GM12865 (cell line): ENCODE measurements around the gene TBC1D3B.

ENCODE experiments used
- DNase-seq: peaks from one replicate; pipeline ENCODE4 v3.0.0; 2010; ENCODE audit warnings: low read depth
- H3K4me3 ChIP-seq: 2 replicates; pipeline ENCODE4 v1.5.1; 2011; ENCODE audit warnings: mild to moderate bottlenecking, low read depth, low read length, control low read depth
- TF ChIP-seq, protein P1 (sequence below): IDR thresholded peaks from 2 replicates; pipeline ENCODE4 v1.5.1; 2011; ENCODE audit warnings: low read length, control low read depth, low read depth, inconsistent platforms; ENCODE audit not compliant: insufficient read depth; ENCODE audit errors: missing control alignments

The TBC1D3B gene

DNA sequence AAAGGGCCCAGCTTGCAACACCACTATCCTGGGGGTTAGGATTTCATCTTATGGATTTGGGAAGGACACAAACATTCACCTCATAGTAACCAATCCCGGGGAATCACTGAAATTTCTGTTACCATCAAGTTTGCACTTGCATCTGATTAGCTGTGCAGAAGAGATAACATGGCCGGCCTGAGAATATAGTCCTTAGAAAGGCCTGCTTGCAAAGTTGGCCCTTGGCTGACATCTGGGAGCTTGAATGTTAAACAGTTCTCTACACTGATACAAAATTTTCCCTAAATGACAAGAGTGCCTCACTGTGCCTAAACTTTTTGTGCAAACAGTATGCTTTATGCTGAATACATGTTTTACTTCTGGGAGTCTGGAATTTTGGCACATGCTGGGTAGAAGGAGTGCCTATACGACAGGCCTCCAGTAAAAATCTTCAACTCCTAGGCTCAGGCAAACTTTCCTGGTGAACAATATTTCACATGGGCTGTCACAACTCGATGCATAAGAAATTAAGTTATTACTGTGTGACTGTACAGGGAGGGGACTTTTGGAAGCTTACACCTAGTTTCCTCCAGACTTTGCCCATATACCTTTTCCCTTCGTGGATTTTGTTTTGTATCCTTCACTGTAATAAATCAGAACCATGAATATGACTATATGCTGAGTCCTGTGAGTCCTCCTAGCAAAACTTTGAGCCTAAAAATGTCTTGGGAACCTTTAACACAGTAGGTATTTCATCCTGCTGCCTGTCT is 31.3 kb downstream of the TBC1D3B start:
- H3K4me3 ChIP-seq: no peak overlapping the region
- no peak for DNase-seq
- TF ChIP-seq, protein P1, sequence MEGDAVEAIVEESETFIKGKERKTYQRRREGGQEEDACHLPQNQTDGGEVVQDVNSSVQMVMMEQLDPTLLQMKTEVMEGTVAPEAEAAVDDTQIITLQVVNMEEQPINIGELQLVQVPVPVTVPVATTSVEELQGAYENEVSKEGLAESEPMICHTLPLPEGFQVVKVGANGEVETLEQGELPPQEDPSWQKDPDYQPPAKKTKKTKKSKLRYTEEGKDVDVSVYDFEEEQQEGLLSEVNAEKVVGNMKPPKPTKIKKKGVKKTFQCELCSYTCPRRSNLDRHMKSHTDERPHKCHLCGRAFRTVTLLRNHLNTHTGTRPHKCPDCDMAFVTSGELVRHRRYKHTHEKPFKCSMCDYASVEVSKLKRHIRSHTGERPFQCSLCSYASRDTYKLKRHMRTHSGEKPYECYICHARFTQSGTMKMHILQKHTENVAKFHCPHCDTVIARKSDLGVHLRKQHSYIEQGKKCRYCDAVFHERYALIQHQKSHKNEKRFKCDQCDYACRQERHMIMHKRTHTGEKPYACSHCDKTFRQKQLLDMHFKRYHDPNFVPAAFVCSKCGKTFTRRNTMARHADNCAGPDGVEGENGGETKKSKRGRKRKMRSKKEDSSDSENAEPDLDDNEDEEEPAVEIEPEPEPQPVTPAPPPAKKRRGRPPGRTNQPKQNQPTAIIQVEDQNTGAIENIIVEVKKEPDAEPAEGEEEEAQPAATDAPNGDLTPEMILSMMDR: no peak

DNA sequence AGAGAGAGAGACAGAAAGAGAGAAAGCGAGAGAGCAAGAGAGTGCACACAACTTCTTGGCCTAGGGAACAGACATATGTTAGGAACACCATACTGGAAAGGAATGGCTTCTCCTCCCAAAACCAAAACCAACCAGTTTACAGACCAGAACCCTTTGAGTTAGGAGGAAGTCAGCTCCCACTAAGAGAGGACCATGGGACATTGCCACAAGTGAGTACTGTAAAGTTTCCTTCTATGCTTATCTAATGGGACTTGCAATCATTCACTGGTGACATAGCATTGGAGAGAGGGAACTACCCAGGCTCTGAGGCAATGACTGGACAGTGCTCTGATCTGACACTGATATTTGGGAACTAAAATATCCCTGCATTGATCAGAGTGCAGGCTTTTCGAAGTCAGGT is 32.4 kb downstream of the TBC1D3B start:
- H3K4me3 ChIP-seq: no peak overlapping the region
- DNase-seq: no peak
- TF ChIP-seq, protein P1: no peak

DNA sequence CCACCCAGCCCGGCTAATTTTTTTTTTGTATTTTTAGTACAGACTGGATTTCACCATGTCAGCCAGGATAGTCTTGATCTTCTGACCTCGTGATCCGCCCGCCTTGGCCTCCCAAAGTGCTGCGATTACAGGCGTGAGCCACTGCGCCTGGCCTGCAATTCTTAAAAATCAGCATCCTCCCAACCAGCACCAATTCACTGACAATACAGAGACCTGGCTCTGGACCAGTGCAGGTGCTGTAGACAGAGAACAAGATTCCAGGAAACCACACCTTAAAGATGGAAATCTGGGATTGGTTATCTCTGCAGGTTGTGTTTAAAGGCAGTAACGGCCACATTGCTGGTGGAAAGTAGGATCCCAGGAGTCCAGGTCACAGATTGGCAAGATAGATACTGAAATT is 33.6 kb downstream of the TBC1D3B start:
- H3K4me3 ChIP-seq: no peak overlapping the region
- TF ChIP-seq, protein P1: no peak
- DNase-seq: no peak

DNA sequence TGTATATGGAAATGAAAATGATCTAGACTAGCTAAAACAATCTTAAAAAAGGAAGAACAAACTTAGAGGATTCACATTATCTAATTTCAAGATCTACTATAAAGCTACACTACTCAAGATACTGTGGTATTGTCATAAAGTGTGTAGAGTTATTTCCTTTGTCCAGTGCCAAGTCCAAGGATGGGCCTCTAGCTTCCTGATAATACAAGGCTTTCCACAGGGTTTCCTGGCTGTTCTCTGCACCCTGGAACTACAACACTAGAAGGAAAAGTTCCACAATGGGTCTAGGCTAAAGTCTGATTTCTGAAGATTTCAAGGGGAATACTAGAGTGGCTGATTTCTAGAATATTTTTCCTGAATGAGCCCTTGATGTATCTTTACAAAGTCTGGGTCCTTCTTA is 34.2 kb downstream of the TBC1D3B start:
- TF ChIP-seq, protein P1: no peak
- no peak for DNase-seq
- no peak overlapping the region for H3K4me3 ChIP-seq

DNA sequence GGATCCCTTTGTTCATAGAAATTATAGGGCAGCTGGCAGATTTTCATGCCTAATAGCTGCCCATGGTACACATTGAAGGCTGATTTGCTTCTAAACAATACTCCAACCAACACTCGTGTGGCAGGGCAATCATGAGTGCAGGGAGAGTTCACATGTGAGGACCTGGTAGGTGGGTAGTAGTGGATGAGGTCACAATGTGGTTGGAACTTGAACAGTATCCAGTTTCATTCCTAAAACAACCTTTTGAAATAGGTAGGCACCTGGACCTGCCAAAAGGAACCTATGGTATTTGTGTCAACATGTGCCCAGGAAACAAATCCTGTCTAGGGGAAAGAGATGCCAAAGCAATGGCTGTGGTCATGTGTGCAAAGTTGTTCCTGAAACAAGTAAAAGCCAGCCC is 40.0 kb downstream of the TBC1D3B start:
- DNase-seq: no peak
- no peak overlapping the region for H3K4me3 ChIP-seq
- TF ChIP-seq, protein P1: no peak

DNA sequence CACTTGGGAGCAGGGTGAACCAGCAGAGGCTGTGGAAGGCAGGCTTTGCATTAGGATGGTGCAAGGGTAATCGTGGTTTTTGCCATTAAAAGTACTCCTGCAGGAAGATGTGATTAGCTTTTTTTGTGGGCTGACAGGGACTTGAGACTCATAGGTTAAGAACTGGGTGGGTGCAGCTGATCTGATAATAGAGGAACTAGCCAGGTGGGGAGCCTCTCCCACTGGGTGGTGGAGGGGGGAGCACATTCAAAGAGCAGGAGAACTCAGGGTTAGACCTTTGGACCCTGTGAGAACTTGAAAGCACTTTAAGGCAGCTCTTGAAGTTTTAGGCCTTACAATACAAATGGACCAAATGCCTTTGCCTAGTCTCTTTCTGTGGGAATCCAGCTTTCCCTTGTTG is 40.4 kb downstream of the TBC1D3B start:
- H3K4me3 ChIP-seq: no peak overlapping the region
- DNase-seq: no peak
- TF ChIP-seq, protein P1: no peak

DNA sequence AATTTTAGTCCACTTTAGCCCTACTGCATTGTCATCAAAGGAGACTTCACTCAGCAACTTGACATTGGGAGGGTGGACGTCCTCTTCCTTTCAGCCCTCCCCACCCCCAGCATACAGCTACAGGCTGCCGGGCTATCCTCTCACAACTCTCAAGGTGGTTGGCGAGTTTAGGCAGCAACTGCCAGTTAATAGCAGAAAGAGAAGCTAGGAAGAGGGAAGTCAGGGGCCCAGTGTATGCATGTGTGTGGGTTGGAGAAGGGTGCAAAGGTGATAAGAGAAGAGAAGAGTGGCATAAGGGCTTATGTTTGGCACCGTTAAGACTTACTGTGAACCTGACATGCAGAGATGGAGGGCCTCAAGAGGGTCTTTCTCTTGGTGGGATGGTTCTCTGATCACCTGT is 41.0 kb downstream of the TBC1D3B start:
- TF ChIP-seq, protein P1: no peak
- no peak for DNase-seq

More for the DNA sequence above, 41.0 kb downstream of the TBC1D3B start:
- no peak overlapping the region for H3K4me3 ChIP-seq
